Measurements from ENCODE around the gene ASB5. TPM values are rescaled to one million over a fixed set of nuclear protein-coding genes. Genes with fewer than 3 reads are reported as not detected.
"Not testable (repeated sequence)": the region's sequence is repeated elsewhere in the genome, so short reads cannot be mapped to it uniquely, and the experiment has no call there.

The ASB5 gene
- polyA plus RNA-seq, 1 donor from 2014 or later = not detected

GRCh38 chr4:176217510-176217909 is 51.5 kb downstream of the ASB5 start:
- no peak for TF ChIP-seq TAF1 (IDR thresholded peaks at IDR 0.05; ENCODE audit: low read depth)
- no peak for TF ChIP-seq POLR2AphosphoS5 (IDR thresholded peaks at IDR 0.05)
- TF ChIP-seq SMC3 (conservative IDR thresholded peaks at IDR 0.05; ENCODE audit: poor library complexity) = no peak
- no peak for TF ChIP-seq EP300 (conservative IDR thresholded peaks at IDR 0.05; ENCODE audit: poor library complexity, severe bottlenecking)
- TF ChIP-seq MXI1 (conservative IDR thresholded peaks at IDR 0.05; ENCODE audit: poor library complexity, severe bottlenecking) = no peak
- TF ChIP-seq RAD21 (conservative IDR thresholded peaks at IDR 0.05) = no peak
- TF ChIP-seq CTCF (IDR thresholded peaks at IDR 0.05; ENCODE audit: poor library complexity, severe bottlenecking) = no peak
- no peak for TF ChIP-seq REST (IDR thresholded peaks at IDR 0.05; ENCODE audit: borderline replicate concordance)

GRCh38 chr4:176212351-176212750 is 56.7 kb downstream of the ASB5 start:
- not testable (repeated sequence) for H2AFZ ChIP-seq (ENCODE audit: low read depth, low read length); H3K9ac ChIP-seq (ENCODE audit: low read length); H3K27me3 ChIP-seq (ENCODE audit: insufficient read depth, low read depth, low read length); H3K9me2 ChIP-seq (ENCODE audit: insufficient read depth, low read length); H4K20me1 ChIP-seq (ENCODE audit: insufficient read depth); H3K9me3 ChIP-seq (ENCODE audit: low read length); H3K79me2 ChIP-seq (replicated peaks; ENCODE audit: insufficient read depth, low read length); H3K36me3 ChIP-seq (ENCODE audit: insufficient read depth, low read length); H3F3A ChIP-seq (ENCODE audit: insufficient read depth, low read length, poor library complexity, severe bottlenecking); H3K4me2 ChIP-seq (ENCODE audit: low read length); H3K4me3 ChIP-seq (ENCODE audit: low read length); H3K27ac ChIP-seq (ENCODE audit: low read length)

More at GRCh38 chr4:176217510-176217909, 51.5 kb downstream of the ASB5 start:
- Histone ChIP-seq H3K27ac (ENCODE audit: low read length) (no peak overlapping the region), H3K36me3 (ENCODE audit: insufficient read depth, low read length) (no peaks in the 10 kb centered on the region), H3K9me3 (ENCODE audit: low read length) (no peaks in the 10 kb centered on the region), H3K9me2 (ENCODE audit: insufficient read depth, low read length) (no peaks in the 10 kb centered on the region), H4K20me1 (ENCODE audit: insufficient read depth) (no peaks in the 10 kb centered on the region), H3F3A (ENCODE audit: insufficient read depth, low read length, poor library complexity, severe bottlenecking) (no peaks in the 10 kb centered on the region), H3K27me3 (ENCODE audit: insufficient read depth, low read depth, low read length) (no peaks in the 10 kb centered on the region), H3K9ac (ENCODE audit: low read length) (no peak overlapping the region), H3K4me2 (ENCODE audit: low read length) (no peak overlapping the region), H2AFZ (ENCODE audit: low read depth, low read length) (no peak overlapping the region), H3K4me3 (ENCODE audit: low read length) (no peak overlapping the region), H3K79me2 (replicated peaks; ENCODE audit: insufficient read depth, low read length) (no peaks in the 10 kb centered on the region)

- no peak overlapping the region for H3K4me2 ChIP-seq (ENCODE audit: low read length)
- H3K9me2 ChIP-seq (ENCODE audit: insufficient read depth, low read length) = no peaks in the 10 kb centered on the region
- H3K27me3 ChIP-seq (ENCODE audit: insufficient read depth, low read depth, low read length) = no peaks in the 10 kb centered on the region
- TF ChIP-seq EZH2 (IDR thresholded peaks at IDR 0.05; ENCODE audit: borderline replicate concordance, insufficient read depth, low read length, poor library complexity, severe bottlenecking) = no peak
- TF ChIP-seq EP300 (conservative IDR thresholded peaks at IDR 0.05; ENCODE audit: poor library complexity, severe bottlenecking) = no peak
- no peak for TF ChIP-seq SMC3 (conservative IDR thresholded peaks at IDR 0.05; ENCODE audit: poor library complexity)
- no peak overlapping the region for H3K9ac ChIP-seq (ENCODE audit: low read length)
- H2AFZ ChIP-seq (ENCODE audit: low read depth, low read length) = no peak overlapping the region
- H3K36me3 ChIP-seq (ENCODE audit: insufficient read depth, low read length) = no peaks in the 10 kb centered on the region
- no peaks in the 10 kb centered on the region for H4K20me1 ChIP-seq (ENCODE audit: insufficient read depth)
- H3F3A ChIP-seq (ENCODE audit: insufficient read depth, low read length, poor library complexity, severe bottlenecking) = no peaks in the 10 kb centered on the region
- H3K27ac ChIP-seq (ENCODE audit: low read length) = no peak overlapping the region
- no peaks in the 10 kb centered on the region for H3K9me3 ChIP-seq (ENCODE audit: low read length)
- no peak overlapping the region for H3K4me3 ChIP-seq (ENCODE audit: low read length)
- no peaks in the 10 kb centered on the region for H3K79me2 ChIP-seq (replicated peaks; ENCODE audit: insufficient read depth, low read length)
Observed at GRCh38 chr4:176210579-176211296, 58.3 kb downstream of the ASB5 start.
